ENCODE measurements around the gene HSH2D.
"Not testable (repeated sequence)": the region's sequence is repeated elsewhere in the genome, so short reads cannot be mapped to it uniquely, and the experiment has no call there.

Gene HSH2D

GRCh38 chr19:16143399-16144215, at the start of gene HSH2D:
HSH2D (plus strand) TSS chr19:16143685; CDS start chr19:16148751, 5,066 bp downstream.
- DNase-seq (ENCODE audit: low read depth), result no peak

GRCh38 chr19:16094360-16095070, 49.0 kb upstream of the HSH2D start:
- no peak for DNase-seq (ENCODE audit: low read depth)

- DNase-seq (ENCODE audit: low read depth), result no peak
Measured at GRCh38 chr19:16095071-16095571, 48.4 kb upstream of the HSH2D start.

- no peak for DNase-seq (ENCODE audit: low read depth)
Measured at GRCh38 chr19:16096280-16096855, 47.1 kb upstream of the HSH2D start.

- DNase-seq (ENCODE audit: low read depth), result no peak
Measured at GRCh38 chr19:16098416-16098768, 45.1 kb upstream of the HSH2D start.

GRCh38 chr19:16098821-16099220, 44.7 kb upstream of the HSH2D start:
- no peak for DNase-seq (ENCODE audit: low read depth)

GRCh38 chr19:16099314-16099965, 44.0 kb upstream of the HSH2D start:
- not testable (repeated sequence) for DNase-seq (ENCODE audit: low read depth)

- no peak for DNase-seq (ENCODE audit: low read depth)
Measured at GRCh38 chr19:16100524-16100923, 43.0 kb upstream of the HSH2D start.

- no peak for DNase-seq (ENCODE audit: low read depth)
Measured at GRCh38 chr19:16104722-16105121, 38.8 kb upstream of the HSH2D start.

- DNase-seq (ENCODE audit: low read depth), result peak; percentile 35
Measured at GRCh38 chr19:16106121-16106520, 37.4 kb upstream of the HSH2D start.

GRCh38 chr19:16111160-16111908, 32.2 kb upstream of the HSH2D start, which contains the start of gene RAB8A:
RAB8A (plus strand) TSS chr19:16111889; CDS start chr19:16111902, 13 bp downstream.
- peak; percentile 100 for DNase-seq (ENCODE audit: low read depth)

GRCh38 chr19:16111909-16112752, 31.4 kb upstream of the HSH2D start:
- DNase-seq (ENCODE audit: low read depth), result no peak

GRCh38 chr19:16112778-16113177, 30.7 kb upstream of the HSH2D start:
- no peak for DNase-seq (ENCODE audit: low read depth)

- no peak for DNase-seq (ENCODE audit: low read depth)
Measured at GRCh38 chr19:16113727-16114126, 29.8 kb upstream of the HSH2D start.

GRCh38 chr19:16115301-16116039, 28.0 kb upstream of the HSH2D start:
- no peak for DNase-seq (ENCODE audit: low read depth)

GRCh38 chr19:16116067-16116466, 27.4 kb upstream of the HSH2D start:
- DNase-seq (ENCODE audit: low read depth), result no peak

- DNase-seq (ENCODE audit: low read depth), result no peak
Measured at GRCh38 chr19:16117594-16118033, 25.9 kb upstream of the HSH2D start.

- DNase-seq (ENCODE audit: low read depth), result no peak
Measured at GRCh38 chr19:16118489-16119033, 24.9 kb upstream of the HSH2D start.

GRCh38 chr19:16119075-16119857, 24.2 kb upstream of the HSH2D start:
- DNase-seq (ENCODE audit: low read depth), result not testable (repeated sequence)
